Measurements from ENCODE around the gene TUBGCP2. TPM values are rescaled to one million over a fixed set of nuclear protein-coding genes. Genes with fewer than 3 reads are reported as not detected.

The TUBGCP2 gene
- total and polyA plus RNA-seq, 9 of the 15 experiments (the other 6 are each of a cell fraction or from before 2014, with no cell fraction given), result 4.3 to 56.6 (median 28.4) TPM

DNA sequence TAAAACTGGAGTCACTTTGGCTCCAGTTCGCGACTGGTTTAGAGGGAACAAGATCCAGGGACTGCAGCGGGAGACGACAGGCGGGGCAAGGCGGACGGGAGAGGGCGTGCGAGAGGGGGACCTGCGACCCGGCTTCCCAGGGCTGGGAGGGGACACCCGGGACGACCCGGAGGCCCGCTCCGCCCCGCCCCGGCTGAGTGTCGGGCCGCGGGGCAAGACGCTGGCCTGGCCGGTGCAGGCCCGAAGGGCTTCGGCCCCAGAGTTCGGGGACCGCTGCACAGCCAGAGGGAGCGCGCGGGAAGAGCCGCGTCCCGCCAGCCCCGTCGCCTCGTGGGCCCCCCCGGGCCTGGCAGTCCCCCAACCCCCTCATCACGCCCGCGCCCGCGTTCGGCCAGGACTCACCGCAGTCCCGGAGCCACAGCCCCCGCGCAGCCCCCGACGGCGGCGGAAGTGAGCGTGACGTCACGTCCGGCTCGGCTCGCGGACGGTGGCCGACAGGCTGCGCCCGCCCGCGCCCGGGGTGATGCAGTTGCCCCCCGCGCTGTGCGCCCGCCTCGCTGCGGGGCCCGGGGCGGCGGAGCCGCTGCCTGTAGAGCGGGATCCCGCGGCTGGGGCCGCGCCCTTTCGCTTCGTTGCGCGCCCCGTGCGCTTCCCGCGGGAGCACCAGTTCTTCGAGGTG lies at the start of gene TUBGCP2, which contains the start of gene ZNF511 (continued):
- TF ChIP-seq, protein P1, sequence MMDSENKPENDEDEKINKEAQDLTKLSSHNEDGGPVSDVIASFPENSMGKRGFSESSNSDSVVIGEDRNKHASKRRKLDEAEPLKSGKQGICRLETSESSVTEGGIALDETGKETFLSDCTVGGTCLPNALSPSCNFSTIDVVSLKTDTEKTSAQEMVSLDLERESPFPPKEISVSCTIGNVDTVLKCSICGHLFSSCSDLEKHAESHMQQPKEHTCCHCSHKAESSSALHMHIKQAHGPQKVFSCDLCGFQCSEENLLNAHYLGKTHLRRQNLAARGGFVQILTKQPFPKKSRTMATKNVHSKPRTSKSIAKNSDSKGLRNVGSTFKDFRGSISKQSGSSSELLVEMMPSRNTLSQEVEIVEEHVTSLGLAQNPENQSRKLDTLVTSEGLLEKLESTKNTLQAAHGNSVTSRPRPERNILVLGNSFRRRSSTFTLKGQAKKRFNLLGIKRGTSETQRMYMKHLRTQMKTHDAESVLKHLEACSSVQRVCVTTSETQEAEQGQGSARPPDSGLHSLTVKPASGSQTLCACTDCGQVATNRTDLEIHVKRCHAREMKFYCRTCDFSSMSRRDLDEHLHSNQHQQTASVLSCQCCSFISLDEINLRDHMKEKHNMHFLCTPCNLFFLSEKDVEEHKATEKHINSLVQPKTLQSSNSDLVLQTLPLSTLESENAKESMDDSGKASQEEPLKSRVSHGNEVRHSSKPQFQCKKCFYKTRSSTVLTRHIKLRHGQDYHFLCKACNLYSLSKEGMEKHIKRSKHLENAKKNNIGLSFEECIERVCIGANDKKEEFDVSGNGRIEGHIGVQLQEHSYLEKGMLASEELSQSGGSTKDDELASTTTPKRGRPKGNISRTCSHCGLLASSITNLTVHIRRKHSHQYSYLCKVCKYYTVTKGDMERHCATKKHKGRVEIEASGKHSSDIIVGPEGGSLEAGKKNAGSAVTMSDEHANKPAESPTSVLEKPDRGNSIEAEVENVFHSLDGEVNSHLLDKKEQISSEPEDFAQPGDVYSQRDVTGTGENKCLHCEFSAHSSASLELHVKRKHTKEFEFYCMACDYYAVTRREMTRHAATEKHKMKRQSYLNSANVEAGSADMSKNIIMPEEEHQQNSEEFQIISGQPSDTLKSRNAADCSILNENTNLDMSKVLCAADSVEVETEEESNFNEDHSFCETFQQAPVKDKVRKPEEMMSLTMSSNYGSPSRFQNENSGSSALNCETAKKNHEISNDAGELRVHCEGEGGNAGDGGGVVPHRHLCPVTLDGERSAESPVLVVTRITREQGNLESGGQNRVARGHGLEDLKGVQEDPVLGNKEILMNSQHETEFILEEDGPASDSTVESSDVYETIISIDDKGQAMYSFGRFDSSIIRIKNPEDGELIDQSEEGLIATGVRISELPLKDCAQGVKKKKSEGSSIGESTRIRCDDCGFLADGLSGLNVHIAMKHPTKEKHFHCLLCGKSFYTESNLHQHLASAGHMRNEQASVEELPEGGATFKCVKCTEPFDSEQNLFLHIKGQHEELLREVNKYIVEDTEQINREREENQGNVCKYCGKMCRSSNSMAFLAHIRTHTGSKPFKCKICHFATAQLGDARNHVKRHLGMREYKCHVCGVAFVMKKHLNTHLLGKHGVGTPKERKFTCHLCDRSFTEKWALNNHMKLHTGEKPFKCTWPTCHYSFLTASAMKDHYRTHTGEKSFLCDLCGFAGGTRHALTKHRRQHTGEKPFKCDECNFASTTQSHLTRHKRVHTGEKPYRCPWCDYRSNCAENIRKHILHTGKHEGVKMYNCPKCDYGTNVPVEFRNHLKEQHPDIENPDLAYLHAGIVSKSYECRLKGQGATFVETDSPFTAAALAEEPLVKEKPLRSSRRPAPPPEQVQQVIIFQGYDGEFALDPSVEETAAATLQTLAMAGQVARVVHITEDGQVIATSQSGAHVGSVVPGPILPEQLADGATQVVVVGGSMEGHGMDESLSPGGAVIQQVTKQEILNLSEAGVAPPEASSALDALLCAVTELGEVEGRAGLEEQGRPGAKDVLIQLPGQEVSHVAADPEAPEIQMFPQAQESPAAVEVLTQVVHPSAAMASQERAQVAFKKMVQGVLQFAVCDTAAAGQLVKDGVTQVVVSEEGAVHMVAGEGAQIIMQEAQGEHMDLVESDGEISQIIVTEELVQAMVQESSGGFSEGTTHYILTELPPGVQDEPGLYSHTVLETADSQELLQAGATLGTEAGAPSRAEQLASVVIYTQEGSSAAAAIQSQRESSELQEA (IDR thresholded peaks at IDR 0.05; ENCODE audit: low read depth), result peak; percentile 84
- TF ChIP-seq KAT7 (CRISPR knock-in tag; IDR thresholded peaks at IDR 0.05; ENCODE audit: borderline replicate concordance), result peak; percentile 49; the same call in 1 of the 2 replicates
- TF ChIP-seq MAZ (CRISPR knock-in tag; conservative IDR thresholded peaks at IDR 0.05 in 1 of 2, IDR thresholded peaks at IDR 0.05 in 1 of 2), result peak in 1 of 2 experiments; percentile 90; a peak in 2 of 4 replicates
- no peak for TF ChIP-seq ESRRA (IDR thresholded peaks at IDR 0.05; ENCODE audit: borderline replicate concordance, low read depth)
- TF ChIP-seq TFAM (CRISPR knock-in tag; conservative IDR thresholded peaks at IDR 0.05), result no peak
- no peak for TF ChIP-seq CHD1 (IDR thresholded peaks at IDR 0.05; ENCODE audit: low read length)
- TF ChIP-seq ZBTB1 (CRISPR knock-in tag; IDR thresholded peaks at IDR 0.05; ENCODE audit: borderline replicate concordance, low read depth), result peak; percentile 46; the same call in 1 of the 2 replicates
- no peak for TF ChIP-seq ZNF586 (CRISPR knock-in tag; conservative IDR thresholded peaks at IDR 0.05)
- TF ChIP-seq, protein P2, sequence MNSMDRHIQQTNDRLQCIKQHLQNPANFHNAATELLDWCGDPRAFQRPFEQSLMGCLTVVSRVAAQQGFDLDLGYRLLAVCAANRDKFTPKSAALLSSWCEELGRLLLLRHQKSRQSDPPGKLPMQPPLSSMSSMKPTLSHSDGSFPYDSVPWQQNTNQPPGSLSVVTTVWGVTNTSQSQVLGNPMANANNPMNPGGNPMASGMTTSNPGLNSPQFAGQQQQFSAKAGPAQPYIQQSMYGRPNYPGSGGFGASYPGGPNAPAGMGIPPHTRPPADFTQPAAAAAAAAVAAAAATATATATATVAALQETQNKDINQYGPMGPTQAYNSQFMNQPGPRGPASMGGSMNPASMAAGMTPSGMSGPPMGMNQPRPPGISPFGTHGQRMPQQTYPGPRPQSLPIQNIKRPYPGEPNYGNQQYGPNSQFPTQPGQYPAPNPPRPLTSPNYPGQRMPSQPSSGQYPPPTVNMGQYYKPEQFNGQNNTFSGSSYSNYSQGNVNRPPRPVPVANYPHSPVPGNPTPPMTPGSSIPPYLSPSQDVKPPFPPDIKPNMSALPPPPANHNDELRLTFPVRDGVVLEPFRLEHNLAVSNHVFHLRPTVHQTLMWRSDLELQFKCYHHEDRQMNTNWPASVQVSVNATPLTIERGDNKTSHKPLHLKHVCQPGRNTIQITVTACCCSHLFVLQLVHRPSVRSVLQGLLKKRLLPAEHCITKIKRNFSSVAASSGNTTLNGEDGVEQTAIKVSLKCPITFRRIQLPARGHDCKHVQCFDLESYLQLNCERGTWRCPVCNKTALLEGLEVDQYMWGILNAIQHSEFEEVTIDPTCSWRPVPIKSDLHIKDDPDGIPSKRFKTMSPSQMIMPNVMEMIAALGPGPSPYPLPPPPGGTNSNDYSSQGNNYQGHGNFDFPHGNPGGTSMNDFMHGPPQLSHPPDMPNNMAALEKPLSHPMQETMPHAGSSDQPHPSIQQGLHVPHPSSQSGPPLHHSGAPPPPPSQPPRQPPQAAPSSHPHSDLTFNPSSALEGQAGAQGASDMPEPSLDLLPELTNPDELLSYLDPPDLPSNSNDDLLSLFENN (IDR thresholded peaks at IDR 0.05; ENCODE audit: low read depth in 2 of 2, low read length in 2 of 2), result no peak
- TF ChIP-seq, protein P3, sequence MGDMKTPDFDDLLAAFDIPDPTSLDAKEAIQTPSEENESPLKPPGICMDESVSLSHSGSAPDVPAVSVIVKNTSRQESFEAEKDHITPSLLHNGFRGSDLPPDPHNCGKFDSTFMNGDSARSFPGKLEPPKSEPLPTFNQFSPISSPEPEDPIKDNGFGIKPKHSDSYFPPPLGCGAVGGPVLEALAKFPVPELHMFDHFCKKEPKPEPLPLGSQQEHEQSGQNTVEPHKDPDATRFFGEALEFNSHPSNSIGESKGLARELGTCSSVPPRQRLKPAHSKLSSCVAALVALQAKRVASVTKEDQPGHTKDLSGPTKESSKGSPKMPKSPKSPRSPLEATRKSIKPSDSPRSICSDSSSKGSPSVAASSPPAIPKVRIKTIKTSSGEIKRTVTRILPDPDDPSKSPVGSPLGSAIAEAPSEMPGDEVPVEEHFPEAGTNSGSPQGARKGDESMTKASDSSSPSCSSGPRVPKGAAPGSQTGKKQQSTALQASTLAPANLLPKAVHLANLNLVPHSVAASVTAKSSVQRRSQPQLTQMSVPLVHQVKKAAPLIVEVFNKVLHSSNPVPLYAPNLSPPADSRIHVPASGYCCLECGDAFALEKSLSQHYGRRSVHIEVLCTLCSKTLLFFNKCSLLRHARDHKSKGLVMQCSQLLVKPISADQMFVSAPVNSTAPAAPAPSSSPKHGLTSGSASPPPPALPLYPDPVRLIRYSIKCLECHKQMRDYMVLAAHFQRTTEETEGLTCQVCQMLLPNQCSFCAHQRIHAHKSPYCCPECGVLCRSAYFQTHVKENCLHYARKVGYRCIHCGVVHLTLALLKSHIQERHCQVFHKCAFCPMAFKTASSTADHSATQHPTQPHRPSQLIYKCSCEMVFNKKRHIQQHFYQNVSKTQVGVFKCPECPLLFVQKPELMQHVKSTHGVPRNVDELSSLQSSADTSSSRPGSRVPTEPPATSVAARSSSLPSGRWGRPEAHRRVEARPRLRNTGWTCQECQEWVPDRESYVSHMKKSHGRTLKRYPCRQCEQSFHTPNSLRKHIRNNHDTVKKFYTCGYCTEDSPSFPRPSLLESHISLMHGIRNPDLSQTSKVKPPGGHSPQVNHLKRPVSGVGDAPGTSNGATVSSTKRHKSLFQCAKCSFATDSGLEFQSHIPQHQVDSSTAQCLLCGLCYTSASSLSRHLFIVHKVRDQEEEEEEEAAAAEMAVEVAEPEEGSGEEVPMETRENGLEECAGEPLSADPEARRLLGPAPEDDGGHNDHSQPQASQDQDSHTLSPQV (IDR thresholded peaks at IDR 0.05), result peak; percentile 49; the same call in 1 of the 2 replicates
